GM19452 (cell line): ENCODE data around the gene TENT5A.

Experiments
- ATAC-seq: cut with Tn5 transposase; IDR thresholded peaks from one replicate; pipeline ENCODE4 v1.9.1; 2021; ENCODE audit not compliant: unreplicated experiment

TENT5A gene

DNA sequence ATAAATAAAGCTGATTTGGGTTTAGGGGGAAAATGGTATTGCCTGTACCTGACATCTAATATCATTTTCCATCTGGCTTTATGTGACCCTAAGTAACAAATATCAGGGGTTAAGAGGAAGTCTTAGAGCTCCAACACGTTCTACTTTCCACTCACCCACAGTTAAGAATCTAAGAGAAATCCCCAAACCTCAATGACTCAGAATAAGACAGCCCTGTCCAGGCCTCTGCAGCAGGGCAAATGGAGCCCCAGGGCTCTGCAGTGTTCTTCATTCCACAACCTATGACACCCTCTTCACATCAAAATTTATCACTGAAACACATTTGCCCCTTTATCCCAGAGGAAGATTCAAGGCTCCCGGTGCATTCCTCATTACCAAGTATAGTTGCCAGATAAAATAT is 20.3 kb upstream of the TENT5A start:
- peak; percentile 98 for ATAC-seq

DNA sequence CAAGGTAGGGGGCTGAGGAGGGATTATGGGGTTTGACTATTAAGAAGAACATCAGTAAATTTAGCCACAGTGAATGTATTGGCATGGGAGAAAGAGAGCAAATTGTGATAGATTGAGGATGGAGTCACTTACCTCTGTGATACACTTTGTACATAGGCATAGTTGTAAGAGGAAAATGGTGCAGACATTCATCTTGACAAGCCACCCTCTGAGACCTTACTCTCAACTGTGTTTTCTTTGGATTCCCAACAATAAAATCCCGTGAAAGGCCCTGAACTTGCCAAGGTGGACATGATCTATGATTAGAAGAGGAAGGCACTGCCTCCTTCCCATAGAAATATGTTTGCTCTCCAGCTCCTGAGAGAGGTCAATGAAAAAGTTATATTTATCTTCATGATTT is 18.6 kb upstream of the TENT5A start:
- no peak for ATAC-seq

DNA sequence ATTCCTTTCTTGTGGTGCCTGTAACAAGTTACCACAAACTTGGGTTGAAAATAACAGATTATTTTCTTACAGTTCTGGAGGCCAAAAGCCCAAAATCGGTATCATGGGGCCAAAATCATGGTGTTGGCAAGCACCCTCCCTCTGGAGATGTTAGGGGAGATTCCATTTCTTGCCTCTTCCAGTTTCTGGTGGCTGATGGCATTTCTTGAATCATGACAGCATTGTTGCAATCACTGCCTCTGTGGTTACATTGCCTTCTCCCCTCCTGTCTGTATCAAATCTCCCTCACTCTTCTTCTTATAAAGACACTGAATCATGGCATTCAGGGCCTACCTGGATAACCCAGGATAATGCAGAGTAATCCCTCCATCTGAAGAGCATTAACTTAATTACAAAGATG is 17.9 kb upstream of the TENT5A start:
- no peak for ATAC-seq

DNA sequence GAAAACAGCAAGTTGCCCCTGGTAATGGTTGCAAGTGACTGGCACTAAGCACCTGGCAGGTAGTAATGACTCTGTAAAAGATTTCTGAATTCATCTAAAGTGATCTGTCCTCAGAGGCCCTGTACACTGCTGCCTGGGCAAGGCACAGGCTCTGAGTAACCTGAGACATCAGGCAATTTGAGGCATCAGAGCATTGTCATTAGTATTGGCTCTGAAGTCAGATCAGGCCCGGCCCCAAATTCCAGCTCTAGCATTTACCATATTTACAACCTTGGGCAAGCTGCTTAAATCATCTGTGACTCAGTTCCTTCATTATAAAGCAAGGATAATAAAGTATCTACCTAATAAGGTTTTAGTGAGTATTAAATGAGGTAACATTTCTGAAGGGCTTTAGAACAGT is 17.3 kb upstream of the TENT5A start:
- ATAC-seq: no peak

DNA sequence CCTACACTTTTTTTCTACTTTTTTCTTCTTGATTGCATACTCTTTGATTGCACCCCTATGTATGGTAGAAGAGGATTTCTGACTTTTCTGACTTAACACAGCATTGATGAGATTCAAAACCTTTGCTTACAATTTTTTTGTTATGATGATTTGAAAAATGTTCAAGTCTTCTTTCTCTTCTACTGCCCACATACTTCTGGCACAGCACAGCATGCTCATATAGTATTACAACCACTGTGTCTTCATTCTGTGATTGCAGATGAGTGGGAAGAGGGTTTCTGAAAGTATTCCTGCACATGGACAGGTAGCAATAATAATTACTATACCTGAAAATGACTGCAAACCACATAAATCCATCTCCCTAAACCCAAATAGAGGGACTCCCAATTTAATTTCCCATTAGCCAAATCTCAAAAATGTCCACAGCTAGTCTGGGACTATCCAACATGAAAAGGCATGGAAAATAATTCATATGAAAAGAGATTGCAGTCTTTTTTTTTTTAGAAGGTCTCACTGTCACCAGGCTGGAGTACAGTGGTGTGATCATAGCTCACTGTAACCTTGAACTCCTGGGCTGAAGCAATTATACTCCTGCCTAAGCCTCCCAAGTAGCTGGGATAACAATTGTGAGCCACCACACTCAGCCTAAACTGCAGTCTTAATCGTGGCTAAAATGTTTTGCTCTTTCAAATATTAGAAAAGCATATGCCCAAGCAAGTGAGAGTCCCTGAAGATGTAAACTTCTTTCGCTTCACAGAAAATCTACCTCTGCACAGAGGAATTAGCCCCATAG is 15.9 kb upstream of the TENT5A start:
- ATAC-seq: no peak

DNA sequence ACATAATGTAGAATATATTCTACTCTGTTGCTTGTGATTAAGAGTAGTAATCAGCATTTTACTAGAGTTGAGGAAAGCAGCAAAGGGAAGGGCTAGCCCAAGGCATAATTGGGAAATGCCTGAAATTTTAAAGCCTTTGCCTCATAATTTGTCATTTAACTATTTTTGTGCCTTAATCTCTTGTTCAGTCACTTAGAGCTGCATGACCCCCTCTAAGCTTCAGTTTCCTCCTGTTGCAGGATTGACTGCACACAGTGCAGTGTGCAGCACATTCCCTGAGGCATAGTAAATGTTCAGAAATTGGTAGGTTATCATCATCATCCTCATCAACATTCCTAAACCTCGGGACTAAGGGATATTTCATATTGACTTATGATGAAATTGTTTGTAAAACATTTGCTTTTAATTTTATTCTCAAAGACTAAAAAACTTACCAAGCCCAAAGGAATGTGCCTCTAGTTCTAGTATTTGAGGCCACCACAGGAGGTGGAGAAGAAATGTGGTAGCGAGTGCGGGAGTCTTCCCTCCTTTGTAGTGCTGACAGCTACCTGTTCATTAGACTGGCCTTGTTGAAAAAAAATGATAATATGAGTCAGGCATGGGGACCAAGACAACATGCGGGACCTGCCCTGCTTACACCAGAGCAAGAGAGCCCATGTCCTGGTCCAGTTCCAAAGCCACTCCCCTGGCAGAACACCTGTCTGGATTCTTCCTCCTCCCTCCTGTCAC is 14.8 kb upstream of the TENT5A start:
- ATAC-seq: no peak

DNA sequence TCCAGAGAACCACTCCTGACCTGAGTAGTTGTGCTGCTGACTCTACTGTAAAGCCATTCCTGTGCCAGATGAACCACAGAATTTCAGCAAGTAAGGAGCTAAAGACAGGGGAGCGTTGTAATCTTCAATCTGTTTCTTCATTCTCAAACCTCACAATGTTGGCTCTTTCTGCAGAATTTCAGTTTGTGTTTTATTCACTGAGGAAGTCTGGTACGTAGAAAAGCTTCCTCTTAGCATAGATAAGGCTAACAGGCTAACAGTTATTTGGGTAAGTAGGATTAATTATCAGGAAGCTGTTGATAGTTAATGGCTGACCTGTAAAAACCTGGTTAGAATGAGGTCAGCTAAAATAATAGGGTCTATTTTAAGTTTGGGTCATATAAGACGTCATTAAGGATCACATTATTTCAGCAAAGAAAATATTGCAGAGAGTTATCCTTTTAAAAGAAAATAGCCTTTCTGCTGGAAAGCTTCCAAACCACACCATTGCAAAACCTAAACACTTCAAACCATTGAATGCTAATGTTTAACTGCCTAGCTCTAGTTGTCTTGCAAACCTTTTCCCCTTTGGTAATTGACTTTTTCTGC is 14.1 kb upstream of the TENT5A start:
- ATAC-seq: peak; percentile 81

DNA sequence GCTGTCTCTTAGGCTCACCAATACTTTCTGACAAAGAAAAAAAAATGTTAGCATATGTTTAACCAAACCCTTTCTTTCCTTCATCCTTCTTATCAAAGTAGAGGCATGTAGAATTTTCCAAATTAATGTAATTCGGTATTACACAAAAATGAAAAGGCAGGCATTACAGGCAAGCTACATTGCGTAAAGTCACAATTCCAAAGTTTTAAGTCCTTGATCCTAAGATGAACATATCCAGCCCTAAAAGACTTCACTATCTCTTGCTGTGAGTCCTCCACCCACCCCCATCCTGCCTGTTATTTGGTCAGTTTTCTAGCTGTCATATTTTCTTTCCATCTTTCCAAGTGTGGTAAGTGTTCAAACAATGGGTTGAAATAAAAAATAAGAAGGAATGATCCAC is 12.1 kb upstream of the TENT5A start:
- no peak for ATAC-seq

DNA sequence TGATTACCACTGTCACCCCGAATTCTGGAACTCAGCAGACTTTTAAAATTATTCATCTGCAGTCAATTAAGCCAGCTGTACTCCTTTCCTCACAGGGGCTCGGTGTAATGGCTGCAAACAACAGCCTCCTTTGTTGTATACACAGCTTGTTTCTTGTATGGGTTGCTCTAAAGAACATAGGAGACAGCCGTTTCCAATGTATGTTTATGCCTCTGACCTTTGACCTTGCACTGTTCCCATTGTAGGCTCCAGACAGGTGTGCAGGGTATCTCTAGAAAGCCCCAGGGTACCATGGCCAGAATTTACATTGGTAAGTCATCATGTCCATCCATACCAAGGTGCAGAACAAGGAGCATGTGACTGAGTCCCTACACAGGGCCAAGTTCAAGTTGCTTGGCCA is 11.5 kb upstream of the TENT5A start:
- no peak for ATAC-seq

DNA sequence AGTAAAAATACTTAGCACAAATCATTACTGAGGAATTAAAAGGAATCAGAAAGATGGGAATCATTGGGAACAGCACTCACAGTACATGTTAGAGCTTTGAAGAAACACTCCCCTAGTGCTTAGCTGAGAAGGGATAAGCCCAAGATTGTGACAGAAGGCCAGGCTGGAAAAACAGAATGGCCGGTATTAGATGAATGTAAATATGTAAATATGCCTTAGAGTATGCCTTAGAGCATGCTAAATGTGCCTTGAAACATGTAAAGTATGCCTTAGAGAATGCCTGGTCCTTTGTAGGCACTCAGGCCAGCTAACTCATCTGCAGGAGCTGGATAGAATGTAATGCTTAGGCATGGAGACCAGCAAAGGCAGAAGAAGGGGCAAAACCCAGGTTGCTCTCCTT is 10.6 kb upstream of the TENT5A start:
- no peak for ATAC-seq

DNA sequence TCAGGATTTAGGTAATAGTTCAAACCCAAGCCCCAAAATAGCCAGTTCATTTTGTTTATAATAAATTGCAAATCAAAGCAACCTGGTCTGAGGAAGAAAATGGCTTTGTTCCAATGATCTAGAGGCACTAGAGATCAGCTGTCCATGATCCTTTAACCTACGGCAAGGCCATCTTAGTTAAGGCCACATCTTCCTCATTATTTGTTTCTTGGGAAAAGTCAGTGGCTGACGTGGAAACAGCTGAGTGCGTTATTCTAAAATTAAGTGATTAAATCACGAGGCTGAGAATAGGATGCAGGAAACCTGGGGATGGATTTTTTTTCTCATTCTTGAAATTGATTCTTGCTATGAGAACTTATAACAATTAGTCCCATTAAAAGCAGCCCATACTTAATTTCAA is 10.1 kb upstream of the TENT5A start:
- no peak for ATAC-seq

DNA sequence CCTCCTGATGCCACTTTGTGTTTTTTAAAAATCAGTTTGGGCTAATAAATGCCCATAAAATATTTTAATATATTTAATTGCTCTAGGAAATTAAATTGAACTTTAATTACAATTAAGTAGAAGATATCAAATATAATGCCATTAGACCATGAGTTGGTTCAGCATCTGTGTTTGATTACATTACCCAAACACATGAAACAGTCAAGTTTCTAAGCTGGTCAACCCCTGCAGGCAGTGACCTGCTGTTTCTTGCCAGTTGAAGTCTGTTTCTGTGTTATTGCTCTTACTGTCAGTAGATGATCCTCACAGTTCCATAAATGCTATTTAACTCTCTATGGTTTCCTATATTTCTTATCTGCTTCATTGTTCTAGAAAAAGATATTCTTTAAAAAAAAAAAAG is 9.7 kb upstream of the TENT5A start:
- ATAC-seq: no peak

DNA sequence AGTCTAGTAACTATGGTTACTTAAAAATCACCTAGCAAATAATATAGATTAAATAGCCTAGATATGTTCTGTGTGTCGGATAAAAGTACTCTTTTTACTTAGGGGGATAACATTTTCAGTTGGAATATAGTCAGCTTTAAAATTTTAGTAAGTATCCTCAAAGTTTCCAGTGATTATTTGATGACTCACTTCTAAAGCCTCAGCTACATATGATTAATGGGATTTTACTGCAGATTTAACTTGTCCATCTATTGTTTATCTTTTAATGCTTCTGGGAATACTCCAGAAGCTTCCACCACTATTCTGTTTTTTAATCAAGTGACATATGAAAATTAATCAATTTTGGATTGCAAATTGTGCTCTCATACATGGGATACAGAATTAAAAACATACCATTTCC is 8.7 kb upstream of the TENT5A start:
- ATAC-seq: no peak

DNA sequence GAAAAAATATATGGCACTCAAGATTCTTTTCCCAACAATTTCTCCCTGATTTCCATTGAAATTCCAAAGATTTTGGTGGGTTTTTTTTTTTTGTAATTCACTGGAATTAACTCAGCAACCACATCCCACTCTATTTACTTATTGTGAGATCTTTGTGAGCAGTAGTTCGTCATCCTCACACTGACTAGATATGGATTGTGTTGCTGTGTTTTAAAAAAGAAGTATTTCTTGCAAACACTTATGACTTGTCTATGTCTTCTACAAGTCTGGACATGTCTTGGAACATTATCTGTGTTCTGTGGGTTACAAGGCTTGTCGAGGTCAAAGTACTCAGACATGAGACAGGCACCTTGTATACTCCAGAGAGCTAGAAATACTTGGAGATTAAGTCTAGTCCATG is 7.3 kb upstream of the TENT5A start:
- ATAC-seq: peak; percentile 62

DNA sequence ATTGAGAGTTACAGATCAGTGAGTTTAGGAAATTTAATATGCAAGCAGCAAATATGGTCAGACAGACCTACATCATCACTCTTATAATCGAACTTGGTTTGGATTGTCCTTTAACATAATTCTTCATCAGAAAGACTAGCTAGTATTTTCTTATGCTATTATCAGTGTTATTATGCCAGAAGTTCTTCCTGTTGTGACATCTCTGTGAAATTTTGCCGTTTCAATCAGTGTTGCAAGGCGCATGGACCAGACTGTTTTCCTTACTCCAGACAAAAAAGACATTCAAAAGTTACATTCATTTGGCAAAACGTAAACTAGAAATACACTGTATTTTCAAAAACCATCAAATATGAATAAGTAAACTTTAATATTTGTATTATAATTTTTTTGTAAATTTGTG is 5.7 kb upstream of the TENT5A start:
- no peak for ATAC-seq

DNA sequence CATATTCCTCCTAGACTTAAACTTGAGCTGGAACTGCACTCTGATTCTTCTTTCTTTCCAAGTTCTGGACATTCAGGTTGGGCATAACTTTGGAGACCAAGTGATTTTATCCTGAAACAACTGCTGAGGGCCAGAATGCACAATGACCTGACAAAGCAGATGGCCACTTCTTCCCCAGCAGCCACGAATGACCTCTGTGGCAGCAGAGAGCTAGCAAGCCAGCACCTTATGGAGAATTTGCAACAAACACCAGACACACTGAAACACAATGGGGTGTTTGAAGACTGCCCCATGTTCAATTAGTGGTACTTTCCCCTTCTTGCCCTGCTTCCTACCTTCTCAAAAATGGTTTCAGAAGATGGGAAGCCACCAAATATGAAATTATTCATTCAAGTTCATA is 4.2 kb upstream of the TENT5A start:
- ATAC-seq: no peak

DNA sequence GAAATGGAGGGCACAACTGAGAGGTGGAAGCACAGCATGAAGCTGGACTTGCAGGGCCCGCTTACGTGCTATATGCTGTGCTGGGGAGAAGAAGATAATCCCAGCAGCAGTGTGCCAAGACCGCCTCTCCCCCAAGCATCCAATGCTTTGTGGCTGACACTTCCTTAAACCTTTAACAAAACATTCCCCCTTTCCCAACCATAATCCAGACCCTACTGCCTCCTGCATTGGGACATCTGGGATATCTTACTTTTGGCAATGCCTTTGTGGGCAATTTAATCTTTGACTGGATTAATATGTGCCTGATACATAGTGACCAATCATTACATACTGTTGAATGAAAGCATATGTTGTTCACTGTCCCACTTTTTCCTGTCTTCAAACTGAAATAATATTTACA is 3.1 kb upstream of the TENT5A start:
- ATAC-seq: no peak

DNA sequence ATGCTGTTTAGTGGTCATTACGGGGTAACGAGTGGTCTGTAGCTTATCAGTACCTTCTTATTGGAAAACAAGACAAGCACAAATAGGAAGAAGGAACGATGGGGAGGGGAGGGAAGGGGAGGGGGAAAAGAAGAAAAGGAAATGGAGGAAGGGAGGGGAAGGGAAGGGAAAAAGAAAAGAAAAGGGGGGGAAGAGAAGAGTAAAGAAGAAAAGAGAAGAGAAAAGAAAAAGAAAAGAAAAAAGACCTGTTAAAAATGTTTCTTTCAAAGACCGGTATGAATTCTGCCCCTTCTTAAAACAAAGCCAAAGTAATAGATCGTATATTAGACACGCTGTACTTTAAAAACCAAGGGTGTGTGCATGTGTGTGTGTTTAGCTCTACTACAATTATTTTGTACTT is 2.4 kb upstream of the TENT5A start:
- ATAC-seq: no peak

DNA sequence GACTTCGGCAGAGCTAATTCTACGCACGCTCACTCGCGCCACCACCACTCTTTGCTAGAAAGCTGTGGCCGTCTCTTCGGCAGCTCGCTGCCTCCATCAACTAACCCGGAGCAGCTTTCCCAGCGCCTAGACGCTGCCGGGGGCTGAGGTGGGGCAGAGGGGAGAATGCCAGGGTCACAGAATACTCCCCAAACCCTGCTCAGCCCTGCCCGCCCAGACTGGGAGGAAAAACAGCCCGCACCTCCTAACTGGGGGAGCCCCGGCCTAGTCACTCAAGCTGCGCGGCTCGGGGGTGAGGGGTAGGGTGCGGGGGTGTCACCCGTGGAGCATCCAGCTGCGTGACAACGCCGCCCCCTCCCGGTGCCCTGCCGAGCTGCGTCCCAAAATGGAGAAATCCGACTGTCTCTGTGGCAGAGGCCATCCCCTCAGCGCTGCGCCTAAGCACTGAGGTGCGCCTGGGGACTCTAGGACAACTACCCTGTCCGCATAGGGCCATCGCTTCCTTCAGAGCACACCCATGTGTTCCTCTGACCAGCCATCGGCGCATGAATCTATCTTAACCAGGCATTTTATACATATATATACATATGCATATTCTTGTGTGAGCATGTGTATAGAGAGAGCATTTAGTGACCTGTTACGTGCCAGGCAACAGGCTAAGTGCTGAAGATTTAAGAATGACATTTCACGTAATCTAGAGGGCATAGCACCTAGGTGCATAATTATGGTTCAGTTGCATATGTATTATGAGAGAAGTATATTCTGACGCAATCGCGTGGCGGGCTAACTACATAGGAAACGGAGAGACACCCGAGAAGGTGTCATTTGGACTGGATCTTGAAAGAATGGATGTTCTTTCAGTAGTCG is 1.5 kb upstream of the TENT5A start:
- peak; percentile 38 for ATAC-seq

DNA sequence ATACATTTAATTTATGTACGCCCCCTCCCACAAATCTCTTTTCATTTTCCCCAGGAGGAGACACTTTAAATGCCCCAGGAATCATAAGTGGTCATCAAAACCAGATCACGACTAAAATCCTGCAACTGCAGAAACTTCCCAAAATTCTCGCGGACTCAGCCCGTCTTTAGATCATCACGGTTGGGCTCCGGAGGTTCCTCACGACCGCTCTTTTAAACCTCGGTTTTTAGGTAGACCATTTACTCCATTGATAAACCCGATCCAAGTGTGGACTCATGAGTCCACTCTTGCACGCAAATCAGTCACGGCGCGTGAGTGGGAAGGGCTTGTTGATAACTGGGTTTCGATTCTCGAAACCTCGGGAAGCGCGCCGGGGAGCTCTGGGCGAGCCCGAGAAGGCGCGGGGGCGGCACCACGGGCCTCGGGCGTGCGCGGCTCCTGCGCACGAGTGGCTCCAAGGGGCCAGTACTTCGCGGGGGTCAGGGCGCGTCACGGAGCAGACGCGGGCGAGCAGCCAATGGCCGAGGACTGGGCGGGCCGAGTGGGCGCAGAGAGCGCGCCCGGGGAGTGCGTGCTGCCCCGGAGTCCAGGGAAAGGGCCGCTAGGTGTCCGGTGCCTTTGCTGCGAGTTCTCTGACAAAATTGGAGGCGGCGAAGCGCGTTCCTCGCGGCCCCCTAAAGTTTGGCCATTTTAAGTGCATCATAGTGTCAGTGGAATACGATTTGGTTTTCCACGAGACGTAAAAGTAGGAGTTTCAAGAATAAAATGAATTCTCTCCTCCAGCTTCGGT is 635 bp upstream of the TENT5A start:
- ATAC-seq: peak; percentile 52
